ENCODE data around the gene TRPV3. TPM values are rescaled to one million over a fixed set of nuclear protein-coding genes. Genes with fewer than 3 reads are reported as not detected.

Gene TRPV3
- total and polyA plus RNA-seq, 2 of the 13 experiments (the other 11 are each of a cell fraction or from before 2014, with no cell fraction given) = 0.90 to 1.0 TPM

DNA sequence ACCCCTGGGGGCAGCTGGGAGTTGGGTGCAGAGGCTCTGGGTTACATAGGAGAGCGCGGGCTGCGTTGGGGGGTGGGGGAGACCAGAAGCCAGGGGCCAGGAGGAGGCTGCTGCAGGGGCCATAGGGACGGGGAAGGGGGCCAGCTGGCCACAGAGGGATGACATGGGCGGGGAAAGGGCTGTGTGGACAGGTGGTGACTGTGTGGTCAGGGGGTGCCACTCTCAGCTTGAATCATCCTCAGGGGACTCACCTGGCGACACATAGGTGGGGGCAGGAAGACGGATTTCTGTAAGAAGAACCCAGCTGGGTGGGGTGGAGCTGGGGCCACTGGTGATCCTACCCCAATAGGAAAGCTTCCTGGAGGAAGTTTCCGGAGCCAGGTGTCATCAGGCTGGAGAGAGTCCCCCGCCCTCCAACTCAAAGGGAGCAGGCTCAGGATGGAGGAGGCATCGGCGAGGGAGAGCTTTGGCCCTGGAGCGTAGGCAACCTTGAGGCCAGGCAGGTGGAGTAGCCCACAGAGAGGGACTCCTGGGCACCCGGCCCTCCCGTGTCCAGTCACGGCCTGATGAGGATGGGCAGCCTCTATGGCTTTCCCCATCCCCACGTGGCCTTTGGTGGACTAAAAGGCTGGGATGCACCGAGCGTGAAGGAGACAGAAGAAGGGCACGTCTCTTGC, 1.2 kb downstream of the TRPV3 start (continued):
- no peak for TF ChIP-seq HNRNPUL1 (IDR thresholded peaks at IDR 0.05; ENCODE audit: low read depth, low read length)
- TF ChIP-seq ZNF558 (CRISPR knock-in tag; IDR thresholded peaks at IDR 0.05; ENCODE audit: borderline replicate concordance) = no peak
- TF ChIP-seq, protein P1, sequence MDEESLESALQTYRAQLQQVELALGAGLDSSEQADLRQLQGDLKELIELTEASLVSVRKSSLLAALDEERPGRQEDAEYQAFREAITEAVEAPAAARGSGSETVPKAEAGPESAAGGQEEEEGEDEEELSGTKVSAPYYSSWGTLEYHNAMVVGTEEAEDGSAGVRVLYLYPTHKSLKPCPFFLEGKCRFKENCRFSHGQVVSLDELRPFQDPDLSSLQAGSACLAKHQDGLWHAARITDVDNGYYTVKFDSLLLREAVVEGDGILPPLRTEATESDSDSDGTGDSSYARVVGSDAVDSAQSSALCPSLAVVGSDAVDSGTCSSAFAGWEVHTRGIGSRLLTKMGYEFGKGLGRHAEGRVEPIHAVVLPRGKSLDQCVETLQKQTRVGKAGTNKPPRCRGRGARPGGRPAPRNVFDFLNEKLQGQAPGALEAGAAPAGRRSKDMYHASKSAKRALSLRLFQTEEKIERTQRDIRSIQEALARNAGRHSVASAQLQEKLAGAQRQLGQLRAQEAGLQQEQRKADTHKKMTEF (CRISPR knock-in tag; IDR thresholded peaks at IDR 0.05) = no peak
- TF ChIP-seq TEAD3 (CRISPR knock-in tag; optimal IDR thresholded peaks at IDR 0.05; ENCODE audit: borderline replicate concordance) = no peak
- TF ChIP-seq, protein P2, sequence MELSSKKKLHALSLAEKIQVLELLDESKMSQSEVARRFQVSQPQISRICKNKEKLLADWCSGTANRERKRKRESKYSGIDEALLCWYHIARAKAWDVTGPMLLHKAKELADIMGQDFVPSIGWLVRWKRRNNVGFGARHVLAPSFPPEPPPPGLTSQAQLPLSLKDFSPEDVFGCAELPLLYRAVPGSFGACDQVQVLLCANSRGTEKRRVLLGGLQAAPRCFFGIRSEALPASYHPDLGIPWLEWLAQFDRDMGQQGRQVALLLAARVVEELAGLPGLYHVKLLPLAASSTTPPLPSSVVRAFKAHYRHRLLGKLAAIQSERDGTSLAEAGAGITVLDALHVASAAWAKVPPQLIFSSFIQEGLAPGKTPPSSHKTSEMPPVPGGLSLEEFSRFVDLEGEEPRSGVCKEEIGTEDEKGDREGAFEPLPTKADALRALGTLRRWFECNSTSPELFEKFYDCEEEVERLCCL (CRISPR knock-in tag; IDR thresholded peaks at IDR 0.05; ENCODE audit: borderline replicate concordance) = no peak

GRCh38 chr17:3555189-3555796, 2.3 kb downstream of the TRPV3 start:
- Histone ChIP-seq H3K27me3 (ENCODE audit: control insufficient read depth in 1 of 2, insufficient read depth in 2 of 2, low read length in 2 of 2) (peaks cover 6 to 29% of the 10 kb centered on the region in 2 experiments; a peak in 4 of 5 replicates), H3K4me1 (ENCODE audit: insufficient read depth, low read length) (peaks cover 27% of the 10 kb centered on the region), H3K4me3 (replicated peaks in 1 of 3; ENCODE audit: insufficient read depth in 1 of 3, low read depth in 2 of 3, low read length in 3 of 3) (no peak overlapping the region), H3K9me3 (ENCODE audit: low read length) (no peaks in the 10 kb centered on the region), H3K9ac (ENCODE audit: insufficient read depth, low read depth, low read length) (no peak overlapping the region), H3K79me2 (ENCODE audit: insufficient read depth, low read length) (no peaks in the 10 kb centered on the region), H4K20me1 (ENCODE audit: insufficient read depth, low read length) (no peaks in the 10 kb centered on the region), H3K4me2 (ENCODE audit: low read depth, low read length) (no peak overlapping the region), H2AFZ (ENCODE audit: low read length) (no peak overlapping the region), H3K36me3 (replicated peaks in 1 of 2; ENCODE audit: control insufficient read depth in 1 of 2, insufficient read depth in 2 of 2, low read length in 2 of 2) (no peaks in the 10 kb centered on the region), H3K27ac (ENCODE audit: extremely low read length, insufficient read depth, low read length) (no peak overlapping the region)
- 31% methylated on average over 9 of the region's 10 CpGs for WGBS (ENCODE audit: low lambda C conversion rate)
- no peak for ATAC-seq
- no peak for DNase-seq (ENCODE audit: low spot score)
- in situ Hi-C loops (cut with HindIII; ENCODE audit: extremely low pct_ligation_motif_present, low pct_unique_long_range_greater_than_20kb) (no loop called here), intact Hi-C loops (cut with micrococcal nuclease; ENCODE audit: unreplicated experiment) (no loop called here)
- ChIA-PET CTCF (ENCODE audit: low intra/inter-chr PET ratio, low total read pairs) (no interaction called here), POLR2A (interaction anchor here (0.5 to 1.6 kb wide), 2 partner anchors 25 to 75 kb away, joined by 3 to 6 read pairs; no protein-coding TSS in a partner anchor)
- no TSS peak for BruUV-seq (replicated peaks)
- FAIRE-seq = no peak
- TF ChIP-seq KAT7 (CRISPR knock-in tag; IDR thresholded peaks at IDR 0.05; ENCODE audit: borderline replicate concordance) = no peak
- TF ChIP-seq ZNF766 (CRISPR knock-in tag; IDR thresholded peaks at IDR 0.05; ENCODE audit: borderline replicate concordance) = no peak
- no peak for TF ChIP-seq ISL2 (CRISPR knock-in tag; IDR thresholded peaks at IDR 0.05)
- no peak for TF ChIP-seq NR2F1 (CRISPR knock-in tag; IDR thresholded peaks at IDR 0.05)
- no peak for TF ChIP-seq U2AF1 (optimal IDR thresholded peaks at IDR 0.05; ENCODE audit: low read depth, low read length)
- TF ChIP-seq ZBTB2 (CRISPR knock-in tag; IDR thresholded peaks at IDR 0.05; ENCODE audit: low read depth) = no peak
- no peak for TF ChIP-seq MTERF4 (CRISPR knock-in tag; IDR thresholded peaks at IDR 0.05)
- no peak for TF ChIP-seq MLXIP (CRISPR knock-in tag; IDR thresholded peaks at IDR 0.05; ENCODE audit: borderline replicate concordance)
